Fibroblast of mammary gland (primary cell): ENCODE data around the gene NPY5R.

Experiments used
- DNase-seq: peaks from one replicate; pipeline ENCODE4 v3.0.0-alpha.2; 2010; ENCODE audit warnings: low read depth
- H3K4me3 ChIP-seq: 2 replicates; pipeline ENCODE4 v1.5.1; 2011; ENCODE audit warnings: low read depth, mild to moderate bottlenecking, low read length, moderate library complexity; ENCODE audit not compliant: control insufficient read depth
- TF ChIP-seq, protein P1 (sequence below): conservative IDR thresholded peaks from 2 replicates; pipeline ENCODE4 v1.5.1; 2011; ENCODE audit warnings: low read depth, low read length, inconsistent platforms; ENCODE audit not compliant: control insufficient read depth, insufficient read depth

The NPY5R gene

DNA sequence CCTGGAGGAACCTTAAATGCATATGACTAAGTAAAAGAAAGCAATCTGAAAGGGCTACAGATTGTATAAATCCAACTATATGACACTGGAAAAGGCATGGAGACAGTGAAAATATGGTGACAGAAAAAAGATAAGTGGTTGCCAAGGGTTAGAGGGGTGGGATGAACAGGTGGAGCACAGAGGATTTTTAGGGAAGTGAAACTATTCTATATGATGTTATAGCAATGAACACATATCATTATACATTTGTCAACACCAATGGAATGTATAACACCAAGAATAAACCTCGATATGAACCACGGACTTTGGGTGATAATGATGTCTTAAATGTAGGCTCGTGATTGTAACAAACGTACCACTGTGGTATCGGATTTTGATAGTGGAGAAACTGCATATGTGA is 40.7 kb downstream of the NPY5R start:
- TF ChIP-seq, protein P1, sequence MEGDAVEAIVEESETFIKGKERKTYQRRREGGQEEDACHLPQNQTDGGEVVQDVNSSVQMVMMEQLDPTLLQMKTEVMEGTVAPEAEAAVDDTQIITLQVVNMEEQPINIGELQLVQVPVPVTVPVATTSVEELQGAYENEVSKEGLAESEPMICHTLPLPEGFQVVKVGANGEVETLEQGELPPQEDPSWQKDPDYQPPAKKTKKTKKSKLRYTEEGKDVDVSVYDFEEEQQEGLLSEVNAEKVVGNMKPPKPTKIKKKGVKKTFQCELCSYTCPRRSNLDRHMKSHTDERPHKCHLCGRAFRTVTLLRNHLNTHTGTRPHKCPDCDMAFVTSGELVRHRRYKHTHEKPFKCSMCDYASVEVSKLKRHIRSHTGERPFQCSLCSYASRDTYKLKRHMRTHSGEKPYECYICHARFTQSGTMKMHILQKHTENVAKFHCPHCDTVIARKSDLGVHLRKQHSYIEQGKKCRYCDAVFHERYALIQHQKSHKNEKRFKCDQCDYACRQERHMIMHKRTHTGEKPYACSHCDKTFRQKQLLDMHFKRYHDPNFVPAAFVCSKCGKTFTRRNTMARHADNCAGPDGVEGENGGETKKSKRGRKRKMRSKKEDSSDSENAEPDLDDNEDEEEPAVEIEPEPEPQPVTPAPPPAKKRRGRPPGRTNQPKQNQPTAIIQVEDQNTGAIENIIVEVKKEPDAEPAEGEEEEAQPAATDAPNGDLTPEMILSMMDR, result no peak
- no peak for DNase-seq
- no peak overlapping the region for H3K4me3 ChIP-seq

DNA sequence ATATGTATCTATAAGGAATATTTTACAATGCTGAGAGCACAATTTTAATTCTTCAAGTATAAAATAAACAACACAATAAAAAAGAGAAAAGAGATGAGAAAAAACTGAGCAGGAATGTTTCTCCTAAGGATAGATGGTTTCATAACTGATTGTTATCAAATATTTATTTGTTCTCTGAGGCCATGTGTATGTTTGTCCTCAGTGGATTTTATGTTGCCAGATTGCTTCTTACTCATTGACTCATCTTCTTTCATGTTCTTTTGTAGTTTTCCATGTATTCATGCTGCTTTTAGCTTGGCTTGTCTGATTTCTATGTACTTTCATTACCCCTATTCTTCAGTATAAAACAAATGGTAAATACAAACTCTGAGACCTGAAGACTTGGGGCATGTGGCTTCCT is 41.2 kb downstream of the NPY5R start:
- DNase-seq, result no peak
- H3K4me3 ChIP-seq, result no peak overlapping the region
- TF ChIP-seq, protein P1, result no peak

DNA sequence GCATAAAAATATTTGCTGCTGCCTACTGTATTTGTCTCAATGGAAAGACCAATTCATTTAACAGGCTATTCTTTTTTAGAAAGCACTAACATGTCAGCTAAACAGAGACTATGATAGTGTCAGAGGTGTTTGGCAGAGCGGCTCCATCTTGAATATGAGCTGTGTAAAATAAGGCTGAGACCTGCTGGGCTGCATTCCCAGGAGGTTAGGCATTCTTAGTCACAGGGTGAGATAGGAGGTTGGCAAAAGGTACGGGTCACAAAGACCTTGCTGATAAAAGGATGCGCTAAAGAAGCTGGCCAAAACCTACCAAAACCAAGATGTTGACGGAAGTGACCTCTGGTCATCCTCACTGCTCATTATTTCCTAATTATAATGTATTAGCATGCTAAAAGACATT is 41.8 kb downstream of the NPY5R start:
- no peak overlapping the region for H3K4me3 ChIP-seq

DNA sequence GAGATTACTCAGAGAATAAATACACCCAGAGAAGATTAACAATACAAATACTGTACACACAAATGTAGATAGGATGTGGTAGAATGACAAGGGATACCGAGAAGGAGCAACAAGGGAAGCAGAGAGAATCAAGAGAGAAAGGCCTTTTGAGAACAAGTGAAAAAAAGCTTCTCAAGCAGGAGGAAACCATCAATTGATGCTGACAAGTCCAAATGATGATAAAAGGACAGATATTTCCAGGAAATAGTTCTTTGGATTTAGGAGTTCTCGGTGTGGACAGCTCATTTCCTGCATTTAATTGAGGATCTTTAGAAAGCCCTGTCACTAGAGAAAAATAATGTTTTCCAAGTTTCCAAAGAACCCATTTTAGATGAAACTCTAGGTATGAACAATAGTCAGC is 48.1 kb downstream of the NPY5R start:
- H3K4me3 ChIP-seq, result no peak overlapping the region
- TF ChIP-seq, protein P1, result no peak
- DNase-seq, result no peak

More for the DNA sequence above, 41.8 kb downstream of the NPY5R start:
- no peak for DNase-seq
- TF ChIP-seq, protein P1, result no peak

DNA sequence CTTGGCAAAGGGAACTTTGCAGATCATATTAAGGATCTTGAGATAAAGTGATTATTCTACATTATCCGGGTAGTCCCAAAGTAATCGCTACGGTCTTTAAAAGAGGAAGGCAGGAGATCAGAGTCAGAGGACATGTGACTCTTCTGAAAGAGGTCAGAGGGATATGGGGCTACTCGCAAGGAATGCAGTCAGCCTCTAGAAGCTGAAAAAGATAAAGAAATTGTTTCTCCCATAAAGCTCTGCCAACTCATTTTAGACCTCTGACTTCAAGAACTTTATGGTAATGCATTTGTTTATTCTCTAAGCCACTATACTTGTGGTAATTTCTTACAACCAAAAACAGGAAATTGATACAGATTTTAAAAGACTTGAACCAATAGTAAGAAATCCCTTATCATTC is 48.6 kb downstream of the NPY5R start:
- TF ChIP-seq, protein P1, result no peak
- DNase-seq, result no peak
- H3K4me3 ChIP-seq, result no peak overlapping the region

DNA sequence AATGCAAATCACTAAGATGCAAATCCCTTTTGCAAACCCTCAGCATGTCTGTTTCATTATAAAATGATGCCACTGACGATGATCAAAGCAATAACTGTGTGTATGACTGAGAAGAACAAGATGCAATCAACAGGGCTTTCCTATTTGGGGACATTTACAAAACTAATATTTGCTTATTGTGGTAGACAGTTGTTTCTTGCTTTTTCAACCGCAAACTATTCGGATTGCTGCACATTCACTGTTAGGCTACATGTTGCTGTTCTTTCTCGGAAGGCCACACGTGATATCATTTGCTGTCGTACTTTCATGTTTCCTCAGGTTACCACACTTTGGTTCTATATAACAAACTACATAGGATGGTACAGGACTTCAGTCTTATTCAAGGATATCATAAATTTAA is 49.8 kb downstream of the NPY5R start:
- no peak overlapping the region for H3K4me3 ChIP-seq
- DNase-seq, result no peak

More for the DNA sequence above, 49.8 kb downstream of the NPY5R start:
- TF ChIP-seq, protein P1, result no peak
